Hepatocyte (in vitro differentiated cells): ENCODE results near the gene ZNF423. TPM values are rescaled to one million over a fixed set of nuclear protein-coding genes. Genes with fewer than 3 reads are reported as not detected.

Source experiments
- DNase-seq: peaks from one replicate; pipeline ENCODE4 v3.0.0-alpha.2; 2016; ENCODE audit warnings: low spot score
- H2AFZ ChIP-seq: fragments of 200-600 bp; sonication (generic); 2 replicates; pipeline ENCODE4 v1.6.0; 2016; ENCODE audit warnings: antibody characterized with exemption, mild to moderate bottlenecking
- H3K27ac ChIP-seq: fragments of 200-600 bp; sonication (generic); 2 replicates; pipeline ENCODE4 v1.5.1; 2016; ENCODE audit warnings: mild to moderate bottlenecking
- H3K27me3 ChIP-seq: fragments of 200-600 bp; sonication (generic); 2 replicates; pipeline ENCODE4 v1.6.1; 2016
- H3K36me3 ChIP-seq: fragments of 200-600 bp; sonication (generic); replicated peaks from 2 replicates; pipeline ENCODE4 v1.5.1; 2016; ENCODE audit warnings: low read depth; ENCODE audit not compliant: insufficient read depth
- H3K4me1 ChIP-seq: fragments of 200-600 bp; sonication (generic); 2 replicates; pipeline ENCODE4 v1.5.1; 2016; ENCODE audit warnings: mild to moderate bottlenecking, moderate library complexity; ENCODE audit not compliant: insufficient read depth
- H3K4me2 ChIP-seq: fragments of 200-600 bp; sonication (generic); 2 replicates; pipeline ENCODE4 v1.6.0; 2016
- H3K4me3 ChIP-seq: fragments of 200-600 bp; sonication (generic); 2 replicates; pipeline ENCODE4 v1.5.1; 2016; ENCODE audit warnings: mild to moderate bottlenecking
- H3K79me2 ChIP-seq: fragments of 200-600 bp; sonication (generic); 2 replicates; pipeline ENCODE4 v1.6.0; 2017; ENCODE audit warnings: mild to moderate bottlenecking
- H3K9me2 ChIP-seq: fragments of 200-600 bp; sonication (generic); replicated peaks from 2 replicates; pipeline ENCODE4 v1.6.0; 2017; ENCODE audit warnings: mild to moderate bottlenecking; ENCODE audit not compliant: insufficient read depth
- H3K9me3 ChIP-seq: fragments of 200-600 bp; sonication (generic); 2 replicates; pipeline ENCODE4 v1.5.1; 2016; ENCODE audit warnings: low read depth, mild to moderate bottlenecking
- H4K20me1 ChIP-seq: fragments of 200-600 bp; sonication (generic); 2 replicates; pipeline ENCODE4 v1.6.0; 2016; ENCODE audit warnings: mild to moderate bottlenecking; ENCODE audit not compliant: insufficient read depth, poor library complexity, severe bottlenecking
- CTCF ChIP-seq: fragments of 200-600 bp; sonication (generic); IDR thresholded peaks from 2 replicates; pipeline ENCODE4 v1.5.1; 2016; ENCODE audit warnings: antibody characterized with exemption, mild to moderate bottlenecking; ENCODE audit not compliant: poor library complexity
- EZH2 ChIP-seq: fragments of 200-600 bp; sonication (generic); IDR thresholded peaks from 2 replicates; pipeline ENCODE4 v1.6.1; 2016; ENCODE audit warnings: antibody characterized with exemption, mild to moderate bottlenecking, borderline replicate concordance
- EZH2phosphoT487 ChIP-seq: fragments of 200-600 bp; sonication (generic); IDR thresholded peaks from one replicate; pipeline ENCODE4 v1.6.1; 2018; ENCODE audit warnings: antibody characterized with exemption, mild to moderate bottlenecking, low read depth, moderate library complexity; ENCODE audit not compliant: unreplicated experiment, severe bottlenecking
- WGBS: methylation state at CpG from one replicate; pipeline ENCODE4 v1.1.6; 2016; ENCODE audit warnings: low lambda C conversion rate; ENCODE audit errors: missing lambda C conversion rate; 5-methylcytosine and 5-hydroxymethylcytosine counted together
- polyA plus RNA-seq: library from polyadenylated mRNA; unstranded; fragments of >200 nt; fragmentation: Nextera tagmentation; extraction: Ambion mirVana; gene quantifications from 2 replicates; pipeline ENCODE4 v1.2.1, GENCODE V29; 2016
- total RNA-seq: library from RNA; depleted of rRNA; stranded (reverse); fragments of >200 nt; gene quantifications from 2 replicates; pipeline ENCODE4 v1.2.3, GENCODE V29; 2014

ZNF423 gene
- total and polyA plus RNA-seq, 2 experiments from 2014 or later, result 9.6 to 11.8 TPM

DNA sequence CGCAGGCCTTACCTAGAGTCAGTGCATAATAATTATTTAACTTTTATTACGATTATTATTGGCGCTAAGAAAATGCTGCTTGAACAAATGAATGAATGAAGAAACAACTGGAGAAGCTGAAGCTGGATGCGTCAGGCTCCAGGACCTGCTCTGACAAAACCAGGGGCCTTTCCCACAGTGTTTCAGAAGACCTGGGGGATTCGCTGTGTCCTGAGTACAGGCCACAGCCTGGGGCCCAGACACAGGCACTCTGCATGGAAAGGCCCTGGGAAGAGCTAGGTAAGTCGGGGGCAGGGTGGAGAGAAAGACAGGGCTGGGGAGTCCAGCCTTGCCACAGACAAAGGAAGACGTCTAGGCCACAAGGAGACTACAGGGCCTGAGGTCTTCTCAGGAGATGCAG is 226.1 kb downstream of the ZNF423 start:
- no peaks in the 10 kb centered on the region for H3K27me3 ChIP-seq
- no peaks in the 10 kb centered on the region for H3K9me2 ChIP-seq
- H3K36me3 ChIP-seq, result no peaks in the 10 kb centered on the region
- no peak overlapping the region for H3K4me2 ChIP-seq
- H3K4me3 ChIP-seq, result no peak overlapping the region
- no peak for DNase-seq
- peaks cover 3% of the 10 kb centered on the region for H3K79me2 ChIP-seq
- TF ChIP-seq EZH2, result no peak
- TF ChIP-seq EZH2phosphoT487, result no peak
- no peak for TF ChIP-seq CTCF
- no peaks in the 10 kb centered on the region for H4K20me1 ChIP-seq
- WGBS, result 99% methylated on average over 7 of the region's 7 CpGs
- peaks cover 7% of the 10 kb centered on the region for H3K4me1 ChIP-seq
- no peak overlapping the region for H2AFZ ChIP-seq
- no peak overlapping the region for H3K27ac ChIP-seq
- no peaks in the 10 kb centered on the region for H3K9me3 ChIP-seq

- Histone ChIP-seq H3K4me1 (peaks cover 7% of the 10 kb centered on the region), H3K79me2 (peaks cover 3% of the 10 kb centered on the region), H3K27me3 (no peaks in the 10 kb centered on the region), H2AFZ (no peak overlapping the region), H3K4me3 (no peak overlapping the region), H3K9me2 (no peaks in the 10 kb centered on the region), H3K4me2 (no peak overlapping the region), H3K9me3 (no peaks in the 10 kb centered on the region), H3K27ac (no peak overlapping the region), H3K36me3 (no peaks in the 10 kb centered on the region), H4K20me1 (no peaks in the 10 kb centered on the region)
- DNase-seq, result no peak
- TF ChIP-seq CTCF (no peak), EZH2 (no peak), EZH2phosphoT487 (no peak)
- 100% methylated on average over 3 of the region's 3 CpGs for WGBS
Observed at GRCh38 chr16:49628148-49628547, 227.8 kb downstream of the ZNF423 start.

DNA sequence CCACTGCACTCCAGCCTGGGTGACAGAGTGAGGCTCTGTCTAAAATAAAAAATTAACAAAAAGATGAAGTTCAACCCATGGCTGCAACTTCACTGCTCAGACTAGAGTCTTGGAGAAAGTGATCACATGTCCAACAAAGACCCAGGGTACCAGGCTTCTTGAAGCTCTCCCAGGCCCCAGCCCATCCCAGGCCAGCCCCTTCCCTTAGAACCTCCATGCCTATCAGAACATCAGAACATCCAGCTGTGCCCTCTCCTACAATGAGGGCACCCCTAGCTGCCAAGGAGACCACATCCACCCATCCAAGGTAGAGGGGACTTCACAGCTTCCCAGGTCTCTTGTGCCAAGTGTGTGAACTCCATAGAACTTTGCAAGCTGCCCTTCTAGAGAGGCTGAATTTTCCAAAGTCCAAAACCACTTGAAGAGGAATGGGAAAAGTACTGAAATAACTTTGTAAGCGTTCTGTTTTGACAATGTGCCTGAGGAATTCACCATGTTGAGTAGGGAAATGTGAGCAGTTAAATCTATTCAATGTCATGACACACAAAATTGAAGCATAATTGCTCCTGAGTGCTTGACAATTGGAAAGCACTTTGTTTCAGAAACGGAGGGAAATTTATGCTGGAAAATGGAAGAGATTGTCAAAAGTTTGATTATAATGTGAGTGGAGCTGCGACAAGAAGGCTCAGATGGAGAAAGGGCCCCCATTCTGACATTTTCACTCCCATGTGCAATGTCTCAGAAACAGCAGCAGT is 230.4 kb downstream of the ZNF423 start:
- Histone ChIP-seq H3K4me2 (no peak overlapping the region), H3K79me2 (no peaks in the 10 kb centered on the region), H3K4me3 (no peak overlapping the region), H3K4me1 (peaks cover 12% of the 10 kb centered on the region), H3K36me3 (no peaks in the 10 kb centered on the region), H3K9me3 (no peaks in the 10 kb centered on the region), H2AFZ (no peak overlapping the region), H3K27ac (no peak overlapping the region), H3K27me3 (no peaks in the 10 kb centered on the region), H3K9me2 (no peaks in the 10 kb centered on the region), H4K20me1 (no peaks in the 10 kb centered on the region)
- TF ChIP-seq EZH2phosphoT487, result no peak
- DNase-seq, result no peak
- WGBS, result 76% methylated on average over 3 of the region's 3 CpGs

DNA sequence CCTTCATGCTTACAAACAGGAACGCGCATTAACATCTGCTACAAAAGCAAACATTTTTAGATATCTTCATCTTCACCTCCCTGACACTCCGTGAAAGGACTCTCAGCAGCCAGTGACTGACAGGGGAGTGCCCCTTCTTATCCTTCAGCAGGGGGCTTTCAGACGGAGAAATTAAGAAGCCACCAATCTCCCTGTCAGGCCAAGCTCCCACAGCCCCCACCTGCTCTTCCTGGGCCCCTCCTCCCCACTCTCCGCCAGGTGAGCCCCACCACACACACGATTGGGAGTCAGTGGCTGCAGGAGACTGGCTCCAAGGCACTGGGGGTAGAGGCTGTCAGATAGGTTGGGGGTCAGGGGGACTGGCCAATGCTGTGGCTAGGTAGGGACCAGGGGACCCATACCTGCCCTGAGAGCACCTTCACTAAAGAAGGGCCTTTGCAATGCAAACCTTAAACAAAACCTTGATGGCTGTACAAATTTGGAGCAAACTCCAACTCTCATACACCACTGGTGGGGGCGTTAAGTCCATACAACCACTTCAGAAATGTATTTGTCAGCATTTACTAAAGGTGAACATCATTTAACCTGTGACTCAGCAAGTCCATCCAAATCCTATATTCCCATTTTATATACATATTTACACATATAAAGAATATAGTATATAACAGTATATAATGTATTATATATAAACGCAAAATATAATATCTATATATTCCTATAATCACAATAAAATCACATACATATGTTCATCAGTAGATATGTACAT is 232.2 kb downstream of the ZNF423 start:
- no peak overlapping the region for H3K4me2 ChIP-seq
- H3K79me2 ChIP-seq, result no peaks in the 10 kb centered on the region
- H3K9me2 ChIP-seq, result no peaks in the 10 kb centered on the region
- no peak overlapping the region for H3K4me3 ChIP-seq
- no peak overlapping the region for H2AFZ ChIP-seq
- peaks cover 30% of the 10 kb centered on the region for H3K4me1 ChIP-seq
- H3K27ac ChIP-seq, result no peak overlapping the region
- TF ChIP-seq CTCF, result no peak
- 84% methylated on average over 8 of the region's 8 CpGs for WGBS
- no peak for DNase-seq
- H3K36me3 ChIP-seq, result no peaks in the 10 kb centered on the region
- no peaks in the 10 kb centered on the region for H4K20me1 ChIP-seq
- H3K27me3 ChIP-seq, result no peaks in the 10 kb centered on the region
- H3K9me3 ChIP-seq, result no peaks in the 10 kb centered on the region
